Right forelimb (tissue), 1 donor: Measurements from ENCODE around the gene ROBO1.
"Not testable (repeated sequence)": the region's sequence is repeated elsewhere in the genome, so short reads cannot be mapped to it uniquely, and the experiment has no call there.

Experiments
- DNase-seq: peaks from one replicate; pipeline ENCODE4 v3.0.0-alpha.2; 2018

Gene ROBO1

GRCh38 chr3:78721771-78722543, 1045.8 kb downstream of the ROBO1 start:
- DNase-seq = no peak

DNA sequence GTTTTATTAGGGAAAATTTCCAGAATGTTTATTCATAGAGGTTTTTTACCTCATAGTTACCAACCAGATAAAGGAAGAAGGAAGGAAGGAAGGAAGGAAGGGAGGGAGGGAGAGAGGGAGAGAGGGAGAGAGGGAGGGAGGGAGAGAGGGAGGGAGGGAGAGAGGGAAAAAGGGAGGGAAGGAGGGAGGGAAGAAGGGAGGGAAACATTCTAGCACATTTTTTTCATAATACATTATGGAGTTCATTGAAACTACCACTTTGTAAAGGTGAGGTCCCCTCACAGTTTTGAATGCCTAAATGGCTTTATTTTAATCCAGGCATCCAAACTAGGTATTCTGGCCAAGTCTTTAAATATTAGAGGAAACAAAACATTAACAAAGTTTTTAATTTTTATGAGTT, 1049.1 kb downstream of the ROBO1 start:
- DNase-seq = no peak

DNA sequence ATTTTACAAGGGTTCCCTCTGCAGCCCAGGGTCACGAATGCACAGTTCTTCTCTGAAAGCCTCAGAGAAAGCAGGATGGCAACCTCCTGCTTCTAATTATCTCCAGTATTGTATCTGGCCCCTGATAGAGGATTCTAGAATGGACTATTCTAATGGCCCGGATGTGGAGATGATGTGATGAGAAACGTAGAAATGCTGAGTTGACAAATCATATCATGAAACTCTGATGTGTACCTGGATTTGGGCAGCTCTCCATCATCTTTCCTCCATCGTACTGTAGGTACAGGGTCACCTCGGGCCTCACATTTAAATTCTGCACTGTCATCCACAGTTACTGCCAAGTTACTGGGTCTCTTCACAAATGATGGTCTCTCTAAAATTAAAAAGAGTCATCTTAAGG, 1050.8 kb downstream of the ROBO1 start:
- DNase-seq = no peak

DNA sequence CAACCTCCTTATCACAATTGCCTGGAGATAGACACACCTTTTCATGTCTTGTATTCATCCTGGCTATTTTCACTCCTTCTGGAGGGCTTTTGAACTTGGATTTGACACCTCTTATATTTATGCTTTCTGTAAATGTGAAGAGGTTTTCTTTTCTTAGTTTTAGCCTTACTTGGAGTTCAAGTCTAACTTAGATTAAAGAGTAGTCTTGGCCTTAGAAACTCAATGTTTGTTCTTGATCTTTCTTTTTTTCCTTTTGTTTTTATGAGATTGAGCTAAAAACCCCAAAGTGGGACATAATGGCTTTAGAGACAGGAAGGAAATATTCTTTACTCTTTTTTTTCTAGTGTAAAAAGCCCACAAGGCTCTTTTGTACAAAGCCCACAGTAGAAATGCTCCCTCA, 1054.9 kb downstream of the ROBO1 start:
- DNase-seq = no peak

DNA sequence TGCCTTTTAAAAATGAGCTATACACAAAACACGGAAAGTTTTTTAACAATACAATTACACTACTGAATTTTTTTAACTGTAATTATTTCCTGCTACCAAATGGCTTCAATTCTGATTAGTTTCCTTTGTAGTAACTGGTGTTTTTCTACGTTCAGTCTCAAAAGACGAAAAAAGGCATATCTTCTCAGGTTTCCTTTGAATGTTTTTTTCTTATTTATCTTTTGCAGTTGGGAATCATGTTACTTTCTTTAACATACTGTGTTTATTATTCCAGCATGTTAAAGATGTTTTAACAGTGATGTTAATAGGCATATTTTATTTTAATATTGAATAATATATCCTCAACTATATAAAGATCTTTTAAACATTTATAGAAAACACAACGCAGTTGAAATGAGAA, 1055.5 kb downstream of the ROBO1 start:
- no peak for DNase-seq

- DNase-seq = no peak
Measured at GRCh38 chr3:78708565-78709073, 1059.2 kb downstream of the ROBO1 start.

DNA sequence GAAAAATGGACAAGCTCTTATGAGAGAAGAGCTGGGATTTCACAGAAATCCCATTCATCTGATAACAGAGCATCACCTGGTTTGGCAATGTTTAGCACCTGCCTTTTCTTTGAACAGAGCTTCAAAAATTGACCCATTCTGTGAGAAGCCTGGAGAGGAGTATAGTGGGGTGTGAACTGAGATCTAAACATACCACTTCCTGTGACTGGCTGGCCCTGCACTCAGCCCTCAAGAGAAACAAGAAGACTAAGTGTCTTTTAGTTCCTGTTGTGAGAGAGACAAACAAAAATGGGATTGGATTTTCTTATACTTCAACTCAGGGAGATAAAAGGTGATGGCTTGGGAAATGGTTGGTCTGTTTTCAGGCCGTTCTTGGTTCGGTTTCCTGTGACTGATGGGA, 1060.2 kb downstream of the ROBO1 start:
- DNase-seq = no peak

DNA sequence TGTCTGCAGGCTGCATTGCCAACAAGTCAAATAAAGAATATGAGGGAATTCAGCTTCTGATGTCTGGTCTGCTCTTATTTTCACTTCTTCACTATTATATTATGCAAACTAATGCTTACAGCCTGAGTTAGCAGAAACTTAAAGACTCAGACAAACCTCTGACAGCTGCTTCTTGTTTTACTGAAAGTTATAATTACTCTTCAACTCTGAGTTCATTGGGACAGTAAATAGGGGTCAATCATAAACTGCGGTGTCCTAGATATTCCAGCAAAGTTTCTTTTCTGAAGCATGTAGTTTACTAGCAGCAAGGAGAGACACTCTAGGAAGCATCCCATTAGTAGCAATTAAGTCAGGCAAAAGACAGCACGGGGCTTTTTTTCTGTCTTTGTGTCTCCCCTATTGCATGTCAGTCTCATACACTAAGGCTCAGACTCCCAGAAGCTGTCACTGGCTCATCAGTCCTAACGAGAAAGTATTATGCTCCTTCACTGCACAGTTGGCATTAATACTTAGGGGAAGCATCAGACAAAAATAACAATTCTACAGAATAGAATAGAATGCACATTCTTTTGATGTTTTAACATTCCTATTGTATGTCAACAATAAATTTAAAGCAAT, 1060.8 kb downstream of the ROBO1 start:
- no peak for DNase-seq

DNA sequence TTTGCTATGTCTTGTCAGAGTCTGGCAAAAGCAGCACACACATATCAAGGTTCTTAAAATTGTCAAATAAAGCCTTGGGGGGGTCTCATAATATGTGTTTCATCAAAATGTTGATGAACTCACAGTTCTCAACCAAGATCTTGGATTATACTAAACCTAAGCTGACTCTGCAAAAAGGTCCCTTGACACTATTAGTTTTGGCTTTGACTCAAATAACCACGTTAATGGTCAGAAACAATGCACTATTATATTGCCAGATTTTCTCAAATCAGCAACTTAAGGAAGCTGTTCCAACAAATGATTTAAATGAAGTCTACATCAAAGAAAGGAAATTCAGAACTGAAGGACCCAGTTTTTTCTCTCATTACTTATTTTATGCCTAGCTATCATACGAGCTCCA, 1063.9 kb downstream of the ROBO1 start:
- DNase-seq = no peak

- DNase-seq = no peak
Measured at GRCh38 chr3:78701537-78701936, 1066.3 kb downstream of the ROBO1 start.

DNA sequence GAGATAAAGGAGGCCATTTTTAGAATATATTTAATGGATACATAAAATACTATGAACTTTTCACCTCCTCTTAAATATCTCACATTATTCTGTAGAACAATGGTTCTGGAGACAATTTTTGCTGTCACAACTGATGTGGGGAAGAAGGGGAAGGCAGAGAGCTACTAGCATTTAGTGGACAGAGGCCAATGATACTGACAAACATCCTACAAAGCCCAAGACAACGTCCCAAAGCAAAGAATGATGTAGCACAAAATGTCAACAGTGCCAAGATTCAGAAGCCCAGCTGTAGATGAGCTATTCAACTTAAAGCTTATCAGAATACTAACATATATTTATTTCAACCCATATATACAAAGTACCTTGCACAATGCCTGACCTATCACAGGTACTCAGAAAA, 1069.4 kb downstream of the ROBO1 start:
- DNase-seq = no peak

DNA sequence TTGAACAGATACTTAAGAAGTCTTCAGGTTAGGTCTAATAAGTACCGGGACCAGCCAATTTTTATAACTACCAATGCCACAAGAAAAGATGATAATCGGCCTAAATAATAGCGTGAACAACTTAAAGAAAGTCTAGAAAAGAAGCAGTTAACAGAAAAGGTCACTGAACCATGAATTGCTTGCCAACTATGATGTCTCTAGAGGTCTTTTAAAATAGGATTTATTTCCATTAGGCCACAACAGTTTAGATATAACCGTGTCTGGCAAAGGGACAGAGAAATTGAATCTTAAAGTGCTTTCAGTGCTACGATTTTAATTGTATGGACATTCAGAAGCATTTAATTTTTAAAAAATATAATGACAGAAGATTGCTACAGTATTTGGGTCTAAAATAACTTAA, 1070.4 kb downstream of the ROBO1 start:
- DNase-seq = no peak

DNA sequence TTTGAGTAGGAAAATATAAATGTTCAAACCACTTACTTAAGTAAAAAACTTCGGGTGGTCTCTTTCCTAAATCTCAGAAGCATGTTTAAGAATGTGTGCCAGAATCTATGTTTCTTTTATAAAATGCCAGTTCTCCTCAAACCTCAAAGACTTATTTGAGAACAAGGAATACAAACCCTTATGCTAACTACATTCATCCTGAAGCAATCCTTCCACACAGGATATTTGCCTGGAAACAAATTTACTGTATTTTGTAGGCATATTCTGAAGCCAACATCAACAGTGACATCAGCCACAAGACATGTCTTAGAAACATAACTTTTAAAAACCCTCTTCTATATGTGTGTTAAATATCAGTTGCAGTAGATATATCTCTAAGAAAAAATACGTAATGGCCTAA, 1077.0 kb downstream of the ROBO1 start:
- DNase-seq = no peak

- no peak for DNase-seq
Measured at GRCh38 chr3:78689378-78689777, 1078.4 kb downstream of the ROBO1 start.

- DNase-seq = no peak
Measured at GRCh38 chr3:78687520-78687919, 1080.3 kb downstream of the ROBO1 start.

- no peak for DNase-seq
Measured at GRCh38 chr3:78683284-78683683, 1084.5 kb downstream of the ROBO1 start.

GRCh38 chr3:78675119-78675805, 1092.5 kb downstream of the ROBO1 start:
- DNase-seq = not testable (repeated sequence)

DNA sequence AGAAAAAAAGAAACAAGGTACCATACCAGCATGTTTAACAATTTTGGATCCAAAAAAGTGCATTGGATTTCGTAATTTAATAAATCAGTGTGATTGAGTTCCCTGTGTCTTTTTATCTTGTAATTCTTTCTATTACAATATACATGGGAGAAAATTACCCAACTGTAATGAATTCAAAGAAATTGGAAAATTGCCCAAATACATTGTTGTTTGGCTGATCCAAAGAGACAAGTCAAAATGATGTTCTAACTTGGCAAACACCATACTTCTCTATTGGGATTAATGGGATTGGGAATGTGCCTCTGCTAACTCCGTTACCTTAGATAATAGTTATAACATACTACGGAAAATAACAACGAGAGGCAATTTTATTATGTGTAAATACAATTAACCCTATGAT, 1097.1 kb downstream of the ROBO1 start:
- no peak for DNase-seq

DNA sequence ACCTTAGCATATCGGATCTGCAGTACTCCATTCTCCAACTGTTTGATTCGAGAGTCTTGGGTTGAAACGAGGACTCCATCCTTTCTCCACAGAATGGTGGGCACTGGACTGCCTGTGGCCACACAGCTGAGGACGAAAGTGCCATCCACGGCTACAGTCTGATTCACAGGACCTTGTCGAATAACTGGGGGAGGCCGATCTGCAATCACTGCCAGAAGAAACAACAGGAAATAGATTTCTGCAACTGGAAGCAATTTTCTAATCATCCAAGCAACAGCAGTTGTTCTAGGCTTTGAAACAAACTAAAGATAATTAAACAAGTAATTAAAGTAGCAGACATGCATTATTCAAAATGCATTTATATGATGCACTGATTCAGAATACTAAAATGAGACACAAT, 1097.7 kb downstream of the ROBO1 start:
- no peak for DNase-seq

- no peak for DNase-seq
Measured at GRCh38 chr3:78668302-78668701, 1099.5 kb downstream of the ROBO1 start.

- DNase-seq = no peak
Measured at GRCh38 chr3:78666470-78666800, 1101.4 kb downstream of the ROBO1 start.

GRCh38 chr3:78665776-78666469, 1101.9 kb downstream of the ROBO1 start:
- no peak for DNase-seq

DNA sequence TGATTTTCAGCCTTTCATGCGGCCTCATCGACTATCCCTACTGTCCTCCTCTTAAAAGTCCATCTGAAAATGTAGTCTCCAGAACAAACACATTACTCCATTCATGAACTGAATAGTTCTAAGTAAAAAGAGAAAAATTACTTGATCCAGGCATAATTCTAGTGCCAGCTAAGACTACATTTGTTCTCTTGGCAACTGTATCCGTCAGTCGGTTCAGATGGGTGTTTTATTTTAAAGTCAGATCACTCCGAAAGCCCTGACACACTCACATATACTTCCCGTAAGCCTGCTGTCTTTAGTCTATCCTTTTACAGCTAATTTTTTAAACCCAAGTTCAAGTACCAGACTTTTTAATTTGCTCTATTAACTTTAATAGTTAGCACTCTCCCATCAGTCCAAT, 1102.7 kb downstream of the ROBO1 start:
- DNase-seq = no peak

DNA sequence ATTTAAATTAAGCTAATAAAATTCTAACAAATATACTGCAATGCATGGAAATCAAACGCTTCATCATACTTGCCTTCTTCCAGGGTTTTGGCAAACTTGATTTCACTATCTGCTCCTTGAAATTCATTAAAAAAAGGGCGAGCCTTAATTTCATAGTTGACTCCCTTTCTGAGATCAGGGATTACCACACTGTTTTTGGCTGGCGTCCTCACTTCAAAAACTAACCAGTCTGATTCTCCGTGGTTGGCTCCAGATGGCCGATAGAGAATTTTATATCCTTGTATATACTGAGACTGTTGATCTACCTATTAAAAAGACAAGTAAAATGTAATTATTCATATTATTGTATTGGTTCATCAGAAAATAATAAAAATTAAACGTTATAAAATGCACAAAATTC, 1106.8 kb downstream of the ROBO1 start:
- DNase-seq = no peak
